Activated CD4-positive, CD25-positive, alpha-beta regulatory T cell treated with anti-CD3 and anti-CD28 coated beads, Interleukin-2, amount 50 U/mL, for 72 hours (primary cell): ENCODE data around the gene OR9Q2.
"Not testable (repeated sequence)": the region's sequence is repeated elsewhere in the genome, so short reads cannot be mapped to it uniquely, and the experiment has no call there.

Experiments
- DNase-seq: peaks from one replicate; pipeline ENCODE4 v3.0.0; 2021

OR9Q2 gene

GRCh38 chr11:58188770-58189169 is at the start of gene OR9Q2:
Gene OR9Q2, plus strand, starts transcription at chr11:58189070. Its CDS starts 1,421 bp downstream, at chr11:58190491.
- no peak for DNase-seq

- DNase-seq, result no peak
Measured at GRCh38 chr11:58142761-58143160, 46.1 kb upstream of the OR9Q2 start.

- DNase-seq, result no peak
Measured at GRCh38 chr11:58152781-58153180, 36.1 kb upstream of the OR9Q2 start.

- DNase-seq, result no peak
Measured at GRCh38 chr11:58164389-58164788, 24.5 kb upstream of the OR9Q2 start.

GRCh38 chr11:58164990-58165389 is 23.9 kb upstream of the OR9Q2 start:
- no peak for DNase-seq

- DNase-seq, result no peak
Measured at GRCh38 chr11:58165504-58166106, 23.3 kb upstream of the OR9Q2 start.

GRCh38 chr11:58177409-58178054 is 11.3 kb upstream of the OR9Q2 start:
- no peak for DNase-seq

GRCh38 chr11:58178444-58178843 is 10.4 kb upstream of the OR9Q2 start:
- DNase-seq, result no peak

- DNase-seq, result no peak
Measured at GRCh38 chr11:58179648-58180047, 9.2 kb upstream of the OR9Q2 start.

GRCh38 chr11:58186938-58187337 is 1.9 kb upstream of the OR9Q2 start:
- DNase-seq, result no peak

- DNase-seq, result no peak
Measured at GRCh38 chr11:58192229-58192628, 3.4 kb downstream of the OR9Q2 start.

GRCh38 chr11:58193391-58193790 is 4.5 kb downstream of the OR9Q2 start:
- no peak for DNase-seq

- DNase-seq, result no peak
Measured at GRCh38 chr11:58195939-58196338, 7.1 kb downstream of the OR9Q2 start.

- DNase-seq, result no peak
Measured at GRCh38 chr11:58199271-58199670, 10.4 kb downstream of the OR9Q2 start.

GRCh38 chr11:58204042-58204441 is 15.2 kb downstream of the OR9Q2 start, which contains the start of gene OR1S2:
Gene OR1S2, minus strand, starts transcription at chr11:58204142. Its CDS starts 0 bp downstream, at chr11:58204142.
- no peak for DNase-seq

GRCh38 chr11:58212420-58212819 is 23.6 kb downstream of the OR9Q2 start, which contains the start of gene OR1S1:
Gene OR1S1, plus strand, starts transcription at chr11:58212720.
- DNase-seq, result not testable (repeated sequence)

- no peak for DNase-seq
Measured at GRCh38 chr11:58216476-58216875, 27.6 kb downstream of the OR9Q2 start.

- DNase-seq, result no peak
Measured at GRCh38 chr11:58222721-58223120, 33.9 kb downstream of the OR9Q2 start.

GRCh38 chr11:58227956-58228615 is 39.2 kb downstream of the OR9Q2 start:
- DNase-seq, result no peak
